Tibial nerve (tissue), 4 donors: Measurements from ENCODE around the gene KCNQ1. TPM values are rescaled to one million over a fixed set of nuclear protein-coding genes. Genes with fewer than 3 reads are reported as not detected.

Source experiments
- DNase-seq, 2 donors: peaks; one replicate each; pipeline ENCODE4 v3.0.0-alpha.2; 2019; ENCODE audit warnings: low spot score in 2 of 2
- H3K27ac ChIP-seq, 4 donors: fragments of 200-600 bp; sonication (generic) in 3 of 4; one replicate each; pipeline ENCODE4 v1.5.1; 2017 to 2019; ENCODE audit warnings: mild to moderate bottlenecking in 1 of 4
- H3K27me3 ChIP-seq, 2 donors: fragments of 200-600 bp; sonication (generic) in 1 of 2; one replicate each; pipeline versions ENCODE4 v1.5.1 to v1.6.0; 2017 to 2019
- H3K36me3 ChIP-seq, 3 donors: fragments of 200-600 bp; sonication (generic); one replicate each; pipeline ENCODE4 v1.5.1; 2018 to 2019
- H3K4me1 ChIP-seq, 4 donors: fragments of 200-600 bp; sonication (generic) in 3 of 4; one replicate each; pipeline ENCODE4 v1.5.1; 2017 to 2019
- H3K4me3 ChIP-seq, 4 donors: fragments of 200-600 bp; sonication (generic) in 3 of 4; one replicate each; pipeline ENCODE4 v1.5.1; 2017 to 2019; ENCODE audit warnings: mild to moderate bottlenecking in 1 of 4, moderate library complexity in 1 of 4
- H3K9me3 ChIP-seq, 4 donors: fragments of 200-600 bp; sonication (generic) in 3 of 4; one replicate each; pipeline ENCODE4 v1.5.1; 2017 to 2019
- EP300 ChIP-seq, 2 donors: sonication (generic); formaldehyde crosslinking; IDR thresholded peaks; one replicate each; pipeline ENCODE4 v1.6.1; 2017; ENCODE audit warnings: antibody characterized with exemption in 2 of 2, mild to moderate bottlenecking in 1 of 2
- POLR2A ChIP-seq, 2 donors: fragments of 450-650 bp; IDR thresholded peaks; one replicate each; pipeline ENCODE4 v1.6.1; 2017; ENCODE audit warnings: antibody characterized with exemption in 2 of 2, mild to moderate bottlenecking in 2 of 2, moderate library complexity in 2 of 2
- WGBS, 2 donors: methylation state at CpG; one replicate each; pipeline ENCODE4 v1.1.5; 2018; 5-methylcytosine and 5-hydroxymethylcytosine counted together
- total RNA-seq, 4 donors: library from RNA; depleted of rRNA; stranded (reverse); fragments of >200 nt; gene quantifications; one replicate each; pipeline ENCODE4 v1.1.0, GENCODE V29; 2016
- TF ChIP-seq, protein P1 (sequence below), 5 experiments: fragments of 200-600 bp in 3 of 5; fragments of 450-650 bp in 2 of 5; sonication (generic) in 3 of 5; IDR thresholded peaks; one replicate each; pipeline ENCODE4 v1.5.1; 2016 to 2019; ENCODE audit warnings: antibody characterized with exemption in 5 of 5, mild to moderate bottlenecking in 3 of 5, moderate library complexity in 2 of 5

KCNQ1 gene
- total RNA-seq, 4 donors from 2014 or later = 3.5 to 11.4 (median 7.5) TPM

DNA sequence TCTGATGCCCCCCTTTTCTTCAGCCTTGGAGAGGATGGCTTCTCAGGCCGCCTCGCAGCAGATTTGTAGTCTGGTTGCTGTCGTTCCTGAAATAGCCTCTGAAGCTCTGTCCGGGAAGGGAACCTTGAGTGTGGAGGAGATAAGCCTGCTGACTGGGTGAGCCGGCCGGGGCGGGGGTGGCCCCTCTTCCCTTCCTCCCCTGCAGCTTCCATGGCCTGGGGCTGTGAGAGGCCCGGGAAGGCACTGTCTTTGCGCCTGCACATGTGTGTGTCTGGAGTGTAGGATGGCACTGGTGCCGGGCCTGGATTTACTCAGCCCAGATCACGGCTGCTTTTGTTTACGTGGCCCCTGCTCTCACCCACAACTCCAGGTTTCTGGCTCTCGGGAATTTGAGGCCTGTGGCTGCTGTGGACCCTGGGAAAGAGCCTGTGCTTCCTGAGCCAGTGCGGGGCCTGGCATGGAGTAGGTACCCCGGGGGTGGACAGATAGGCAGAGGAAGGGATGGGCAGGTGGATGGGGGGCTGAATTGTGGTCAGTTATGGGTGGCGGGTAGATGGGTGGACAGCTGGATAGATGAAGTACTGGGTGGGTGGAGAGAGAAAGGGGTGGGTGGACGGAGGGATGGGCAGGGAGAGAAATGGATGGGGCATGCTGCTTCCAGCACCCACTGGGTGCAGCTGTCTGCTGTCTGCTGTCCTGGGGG lies 16.6 kb downstream of the KCNQ1 start:
- H3K27ac ChIP-seq = no peak overlapping the region
- DNase-seq = no peak
- TF ChIP-seq EP300 (IDR thresholded peaks at IDR 0.05) = no peak
- no peaks in the 10 kb centered on the region for H3K27me3 ChIP-seq
- H3K36me3 ChIP-seq = no peaks in the 10 kb centered on the region
- WGBS, 2 donors = 72 to 82% methylated on average over 13 to 14 of the region's 17 CpGs
- H3K4me3 ChIP-seq = no peak overlapping the region
- no peaks in the 10 kb centered on the region for H3K4me1 ChIP-seq
- H3K9me3 ChIP-seq = no peaks in the 10 kb centered on the region

DNA sequence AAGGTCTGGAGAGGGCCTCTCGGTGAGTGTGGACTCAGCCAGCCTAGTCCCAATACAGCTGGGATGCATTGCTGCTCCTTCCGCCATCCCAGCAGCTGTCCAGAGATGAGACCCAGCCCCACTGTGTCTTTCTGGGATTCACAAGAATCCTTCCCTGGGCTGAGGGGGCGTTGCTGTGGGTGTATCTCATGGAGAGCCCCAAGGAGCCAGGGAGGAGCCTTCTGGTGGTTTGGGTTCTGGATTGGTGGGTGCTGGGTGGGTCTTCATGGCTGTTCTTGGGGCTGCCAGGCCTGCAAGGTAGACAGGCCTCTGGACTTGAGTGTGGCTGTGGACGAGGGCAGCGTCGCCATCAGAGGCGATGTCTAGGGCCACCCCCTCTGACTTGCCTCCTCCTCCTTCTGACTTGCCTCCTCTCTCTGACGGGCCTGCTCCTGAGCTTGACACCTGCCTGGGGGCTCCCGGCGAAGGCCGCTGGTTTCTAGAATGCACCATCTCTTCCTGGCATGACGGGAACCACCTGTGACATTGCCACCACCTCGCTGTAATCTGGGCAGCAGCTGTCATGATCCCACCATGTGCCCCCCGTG lies 17.2 kb downstream of the KCNQ1 start:
- Histone ChIP-seq H3K4me3 (no peak overlapping the region), H3K36me3 (no peaks in the 10 kb centered on the region), H3K27ac (no peak overlapping the region), H3K4me1 (peaks cover 0 to 4% (median 0%) of the 10 kb centered on the region in 4 donors), H3K27me3 (no peaks in the 10 kb centered on the region), H3K9me3 (no peaks in the 10 kb centered on the region)
- WGBS, 2 donors = 90 to 97% methylated on average over 10 to 12 of the region's 14 CpGs
- TF ChIP-seq POLR2A (IDR thresholded peaks at IDR 0.05) (no peak), EP300 (IDR thresholded peaks at IDR 0.05) (no peak)
- TF ChIP-seq, protein P1, sequence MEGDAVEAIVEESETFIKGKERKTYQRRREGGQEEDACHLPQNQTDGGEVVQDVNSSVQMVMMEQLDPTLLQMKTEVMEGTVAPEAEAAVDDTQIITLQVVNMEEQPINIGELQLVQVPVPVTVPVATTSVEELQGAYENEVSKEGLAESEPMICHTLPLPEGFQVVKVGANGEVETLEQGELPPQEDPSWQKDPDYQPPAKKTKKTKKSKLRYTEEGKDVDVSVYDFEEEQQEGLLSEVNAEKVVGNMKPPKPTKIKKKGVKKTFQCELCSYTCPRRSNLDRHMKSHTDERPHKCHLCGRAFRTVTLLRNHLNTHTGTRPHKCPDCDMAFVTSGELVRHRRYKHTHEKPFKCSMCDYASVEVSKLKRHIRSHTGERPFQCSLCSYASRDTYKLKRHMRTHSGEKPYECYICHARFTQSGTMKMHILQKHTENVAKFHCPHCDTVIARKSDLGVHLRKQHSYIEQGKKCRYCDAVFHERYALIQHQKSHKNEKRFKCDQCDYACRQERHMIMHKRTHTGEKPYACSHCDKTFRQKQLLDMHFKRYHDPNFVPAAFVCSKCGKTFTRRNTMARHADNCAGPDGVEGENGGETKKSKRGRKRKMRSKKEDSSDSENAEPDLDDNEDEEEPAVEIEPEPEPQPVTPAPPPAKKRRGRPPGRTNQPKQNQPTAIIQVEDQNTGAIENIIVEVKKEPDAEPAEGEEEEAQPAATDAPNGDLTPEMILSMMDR (IDR thresholded peaks at IDR 0.05) = no peak
- no peak for DNase-seq

- Histone ChIP-seq H3K36me3 (no peaks in the 10 kb centered on the region), H3K27ac (peak overlapping the region in 1 of 4 donors; percentile 34), H3K9me3 (no peaks in the 10 kb centered on the region), H3K4me1 (peaks cover 0 to 6% (median 0%) of the 10 kb centered on the region in 4 donors), H3K27me3 (no peaks in the 10 kb centered on the region), H3K4me3 (no peak overlapping the region)
- no peak for DNase-seq
- TF ChIP-seq, protein P1 (IDR thresholded peaks at IDR 0.05) = no peak
- TF ChIP-seq EP300 (IDR thresholded peaks at IDR 0.05) (no peak), POLR2A (IDR thresholded peaks at IDR 0.05) (no peak)
- WGBS, 2 donors = 82 to 84% methylated on average over 7 to 8 of the region's 8 CpGs
Observed at GRCh38 chr11:2462543-2462985, 17.8 kb downstream of the KCNQ1 start.

DNA sequence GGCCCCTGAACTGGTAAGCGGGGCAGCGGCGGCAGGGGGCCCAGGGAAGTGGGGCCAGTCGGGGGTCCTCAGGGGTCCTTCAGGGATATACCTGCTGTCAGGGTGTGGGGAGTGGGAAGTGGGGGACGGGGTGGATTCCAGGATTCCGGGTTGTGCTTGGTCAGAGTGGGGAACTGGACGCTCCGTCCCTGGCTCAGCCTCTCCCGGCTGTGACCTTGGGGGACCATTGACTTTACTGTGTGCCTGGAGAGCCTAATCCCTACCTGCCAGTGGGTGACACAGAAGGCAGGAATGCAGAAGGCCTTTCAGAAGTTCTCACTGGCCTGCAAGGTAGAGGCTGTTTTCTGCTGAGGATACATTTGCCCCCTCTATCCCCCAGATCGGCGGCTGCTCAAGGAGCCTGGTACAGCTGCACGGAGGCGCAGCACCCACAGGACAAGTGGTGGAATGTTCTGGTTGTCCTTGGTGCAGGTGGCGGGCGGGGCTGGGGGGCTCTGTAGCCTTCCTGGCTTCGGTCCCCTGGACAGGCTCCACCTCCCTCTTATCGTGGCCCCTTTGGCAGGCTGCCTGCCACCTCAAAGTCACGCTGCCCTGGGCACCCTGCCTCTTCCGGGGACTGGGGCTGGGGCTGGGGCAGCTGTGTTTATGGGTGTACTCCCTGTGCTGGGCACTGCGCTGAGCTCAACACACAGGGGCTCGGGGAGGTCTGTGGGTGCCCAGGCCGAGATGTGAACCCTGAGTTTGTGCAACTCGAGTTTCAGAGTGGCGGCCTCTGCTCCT lies 18.4 kb downstream of the KCNQ1 start:
- H3K9me3 ChIP-seq = no peaks in the 10 kb centered on the region
- H3K27ac ChIP-seq = peak overlapping the region in 1 of 4 donors; percentile 34
- WGBS, 2 donors = 80 to 83% methylated on average over 18 to 22 of the region's 24 CpGs
- H3K36me3 ChIP-seq = no peaks in the 10 kb centered on the region
- peaks cover 0 to 6% (median 0%) of the 10 kb centered on the region in 4 donors for H3K4me1 ChIP-seq
- DNase-seq = no peak
- TF ChIP-seq EP300 (IDR thresholded peaks at IDR 0.05) = no peak
- no peaks in the 10 kb centered on the region for H3K27me3 ChIP-seq
- H3K4me3 ChIP-seq = no peak overlapping the region

GRCh38 chr11:2463766-2464277 lies 19.0 kb downstream of the KCNQ1 start:
- Histone ChIP-seq H3K27me3 (no peaks in the 10 kb centered on the region), H3K9me3 (no peaks in the 10 kb centered on the region), H3K4me3 (no peak overlapping the region), H3K27ac (no peak overlapping the region), H3K4me1 (peaks cover 0 to 6% (median 0%) of the 10 kb centered on the region in 4 donors), H3K36me3 (no peaks in the 10 kb centered on the region)
- DNase-seq = no peak
- WGBS, 2 donors = 85 to 87% methylated on average over 16 to 20 of the region's 26 CpGs
- TF ChIP-seq, protein P1 (IDR thresholded peaks at IDR 0.05) = no peak
- no peak for TF ChIP-seq POLR2A (IDR thresholded peaks at IDR 0.05)
- TF ChIP-seq EP300 (IDR thresholded peaks at IDR 0.05) = no peak
